Measurements from ENCODE around the gene SETD2. TPM values are rescaled to one million over a fixed set of nuclear protein-coding genes. Genes with fewer than 3 reads are reported as not detected.
A peak's percentile ranks its signal among the peaks of the same experiment; 100 is the strongest.

The SETD2 gene
- total and polyA plus RNA-seq, 9 of the 15 experiments (the other 6 are each of a cell fraction or from before 2014, with no cell fraction given): 8.2 to 44.0 (median 33.6) TPM

- no peak for TF ChIP-seq DLX4 (CRISPR knock-in tag; IDR thresholded peaks at IDR 0.05)
- TF ChIP-seq PHF20 (IDR thresholded peaks at IDR 0.05; ENCODE audit: partially characterized antibody): peak; percentile 69
- no peak for TF ChIP-seq DIDO1 (tag; IDR thresholded peaks at IDR 0.05; ENCODE audit: low read depth)
- TF ChIP-seq CBFA2T2 (conservative IDR thresholded peaks at IDR 0.05): no peak
- no peak for TF ChIP-seq FOXA1 (IDR thresholded peaks at IDR 0.05; ENCODE audit: borderline replicate concordance)
- peak; percentile 59; the same call in 1 of the 2 replicates for TF ChIP-seq MBD2 (IDR thresholded peaks at IDR 0.05; ENCODE audit: borderline replicate concordance, low read depth)
- no peak for TF ChIP-seq ZNF79 (CRISPR knock-in tag; IDR thresholded peaks at IDR 0.05; ENCODE audit: low read depth)
- TF ChIP-seq ZNF518B (CRISPR knock-in tag; IDR thresholded peaks at IDR 0.05): no peak
- peak; percentile 36 for TF ChIP-seq FIP1L1 (IDR thresholded peaks at IDR 0.05; ENCODE audit: low read depth, low read length, poor library complexity, severe bottlenecking)
- TF ChIP-seq ZNF76 (CRISPR knock-in tag; IDR thresholded peaks at IDR 0.05; ENCODE audit: borderline replicate concordance): peak; percentile 73; the same call in 1 of the 2 replicates
- no peak for TF ChIP-seq U2AF2 (optimal IDR thresholded peaks at IDR 0.05; ENCODE audit: low read depth, low read length)
- TF ChIP-seq FOXP4 (CRISPR knock-in tag; IDR thresholded peaks at IDR 0.05; ENCODE audit: borderline replicate concordance): no peak
These were observed at the start of gene SETD2 (continued) for GRCh38 chr3:47164007-47164881.
